NCI-H146 (cell line): Measurements from ENCODE around the gene ZNF652.
"Not testable (repeated sequence)": the region's sequence is repeated elsewhere in the genome, so short reads cannot be mapped to it uniquely, and the experiment has no call there.

Experiments
- DNase-seq: peaks from one replicate; lab custom pipeline; 2025; lab: John Stamatoyannopoulos, UW

ZNF652 gene

GRCh38 chr17:49261540-49261939 is 100.5 kb downstream of the ZNF652 start:
- DNase-seq = not testable (repeated sequence)

- DNase-seq = no peak
Observed at GRCh38 chr17:49260817-49261291, 101.2 kb downstream of the ZNF652 start.

- DNase-seq = peak; percentile 21
Observed at GRCh38 chr17:49260011-49260816, 101.8 kb downstream of the ZNF652 start.

GRCh38 chr17:49259663-49260010 is 102.4 kb downstream of the ZNF652 start:
- DNase-seq = no peak

- no peak for DNase-seq
Observed at GRCh38 chr17:49258394-49258793, 103.7 kb downstream of the ZNF652 start.

- no peak for DNase-seq
Observed at GRCh38 chr17:49255125-49255524, 106.9 kb downstream of the ZNF652 start.

- no peak for DNase-seq
Observed at GRCh38 chr17:49254066-49254465, 108.0 kb downstream of the ZNF652 start.

- no peak for DNase-seq
Observed at GRCh38 chr17:49252148-49252695, 109.8 kb downstream of the ZNF652 start.

GRCh38 chr17:49249890-49250522 is 112.0 kb downstream of the ZNF652 start:
- DNase-seq = no peak

- no peak for DNase-seq
Observed at GRCh38 chr17:49249292-49249794, 112.7 kb downstream of the ZNF652 start.

- no peak for DNase-seq
Observed at GRCh38 chr17:49247944-49248343, 114.1 kb downstream of the ZNF652 start.

- no peak for DNase-seq
Observed at GRCh38 chr17:49244839-49245238, 117.2 kb downstream of the ZNF652 start.
